Sigmoid colon (tissue), 4 donors: ENCODE measurements around the gene TRIM66.

Experiments used
- POLR2A ChIP-seq, 2 donors: fragments of 450-650 bp; IDR thresholded peaks; one replicate each; pipeline ENCODE4 v1.6.1; 2016; ENCODE audit warnings: antibody characterized with exemption in 2 of 2, mild to moderate bottlenecking in 2 of 2, moderate library complexity in 2 of 2
- POLR2AphosphoS5 ChIP-seq, 4 donors: sonication (generic); formaldehyde crosslinking; IDR thresholded peaks; one replicate each; pipeline ENCODE4 v1.6.1; 2017; ENCODE audit warnings: antibody characterized with exemption in 4 of 4
- TF ChIP-seq, protein P1 (sequence below), 4 experiments: fragments of 450-650 bp in 3 of 4; fragments of 200-600 bp in 1 of 4; IDR thresholded peaks; one replicate each; pipeline ENCODE4 v1.5.1; 2016 to 2019; ENCODE audit warnings: antibody characterized with exemption in 4 of 4, mild to moderate bottlenecking in 3 of 4, moderate library complexity in 2 of 4

DNA sequence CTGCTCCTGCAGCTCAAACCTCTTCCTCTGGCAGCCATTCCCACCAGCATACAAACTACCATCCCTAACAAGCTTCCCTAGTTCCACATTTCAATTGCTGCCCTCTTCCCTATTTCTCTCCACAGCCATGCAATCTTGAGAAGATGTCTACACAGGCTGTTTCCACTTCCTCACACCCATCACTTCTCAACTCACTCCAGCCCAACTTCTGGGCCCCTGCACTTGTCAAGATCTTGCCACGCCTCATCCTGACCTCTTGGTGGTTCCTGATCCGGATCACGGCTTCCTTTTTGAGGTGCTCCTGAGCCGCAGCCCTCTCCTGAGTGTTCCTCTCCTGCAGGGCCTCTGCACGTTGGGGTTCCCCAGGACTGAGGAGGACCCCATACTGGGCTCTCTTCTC lies 22.7 kb upstream of the TRIM66 start:
- TF ChIP-seq, protein P1, sequence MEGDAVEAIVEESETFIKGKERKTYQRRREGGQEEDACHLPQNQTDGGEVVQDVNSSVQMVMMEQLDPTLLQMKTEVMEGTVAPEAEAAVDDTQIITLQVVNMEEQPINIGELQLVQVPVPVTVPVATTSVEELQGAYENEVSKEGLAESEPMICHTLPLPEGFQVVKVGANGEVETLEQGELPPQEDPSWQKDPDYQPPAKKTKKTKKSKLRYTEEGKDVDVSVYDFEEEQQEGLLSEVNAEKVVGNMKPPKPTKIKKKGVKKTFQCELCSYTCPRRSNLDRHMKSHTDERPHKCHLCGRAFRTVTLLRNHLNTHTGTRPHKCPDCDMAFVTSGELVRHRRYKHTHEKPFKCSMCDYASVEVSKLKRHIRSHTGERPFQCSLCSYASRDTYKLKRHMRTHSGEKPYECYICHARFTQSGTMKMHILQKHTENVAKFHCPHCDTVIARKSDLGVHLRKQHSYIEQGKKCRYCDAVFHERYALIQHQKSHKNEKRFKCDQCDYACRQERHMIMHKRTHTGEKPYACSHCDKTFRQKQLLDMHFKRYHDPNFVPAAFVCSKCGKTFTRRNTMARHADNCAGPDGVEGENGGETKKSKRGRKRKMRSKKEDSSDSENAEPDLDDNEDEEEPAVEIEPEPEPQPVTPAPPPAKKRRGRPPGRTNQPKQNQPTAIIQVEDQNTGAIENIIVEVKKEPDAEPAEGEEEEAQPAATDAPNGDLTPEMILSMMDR (IDR thresholded peaks at IDR 0.05) = no peak
- TF ChIP-seq POLR2A (IDR thresholded peaks at IDR 0.05) (no peak), POLR2AphosphoS5 (IDR thresholded peaks at IDR 0.05) (no peak)
